GM12891 (cell line): ENCODE data around the gene DOC2A.

Experiments used
- POLR2A ChIP-seq: IDR thresholded peaks from 2 replicates; pipeline ENCODE4 v1.6.1; 2011; ENCODE audit warnings: low read depth, low read length, control low read depth
- POLR2AphosphoS5 ChIP-seq: IDR thresholded peaks from 2 replicates; pipeline ENCODE4 v1.6.1; 2011; ENCODE audit warnings: low read depth, low read length, control low read depth

GRCh38 chr16:30049871-30050270 lies 39.0 kb upstream of the DOC2A start:
- TF ChIP-seq POLR2A (no peak), POLR2AphosphoS5 (no peak)
